OCI-LY3 (cell line): Measurements from ENCODE around the gene RPS6KL1.

Source experiments
- CTCF ChIP-seq: fragments of 200-600, 300-600 bp; sonication (generic); IDR thresholded peaks from 2 replicates; pipeline ENCODE4 v1.5.1; 2014; ENCODE audit warnings: antibody characterized with exemption, low read length, low read depth
- EZH2phosphoT487 ChIP-seq: fragments of 200-600 bp; shearing (Covaris generic); IDR thresholded peaks from 2 replicates; pipeline ENCODE4 v1.6.1; 2018; ENCODE audit warnings: antibody characterized with exemption, mixed run types, low read depth

DNA sequence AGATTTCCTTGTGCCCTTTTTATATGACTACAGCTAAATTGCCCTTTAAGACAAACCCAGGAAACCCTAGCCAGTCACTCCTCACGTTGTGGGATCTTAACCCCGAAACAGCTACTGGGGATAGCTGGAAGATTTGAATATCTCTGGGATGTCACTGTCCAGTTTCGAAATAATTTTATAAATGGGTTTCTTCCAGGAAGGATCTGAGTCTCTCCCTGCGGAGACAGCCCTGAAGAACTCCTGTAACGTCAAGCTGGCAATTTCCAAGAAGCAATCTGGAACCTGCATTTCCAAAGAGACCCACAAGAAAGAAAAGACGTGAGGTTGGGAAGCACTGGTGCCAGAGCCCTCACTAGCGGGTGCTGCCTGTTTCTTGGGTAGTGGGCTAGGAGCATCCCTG, 68.0 kb downstream of the RPS6KL1 start:
- TF ChIP-seq CTCF (no peak), EZH2phosphoT487 (no peak)
